ENCODE data around the gene FGD3.
"Not testable (repeated sequence)": the region's sequence is repeated elsewhere in the genome, so short reads cannot be mapped to it uniquely, and the experiment has no call there.

The FGD3 gene

GRCh38 chr9:92947268-92948037 is at the start of gene FGD3:
FGD3 (plus strand) TSS chr9:92947523; CDS start chr9:92976257, 28,734 bp downstream.
- no peak for DNase-seq (ENCODE audit: low read depth in 2 of 2)

GRCh38 chr9:92905137-92905536 is 42.2 kb upstream of the FGD3 start:
- DNase-seq (ENCODE audit: low read depth in 2 of 2): not testable (repeated sequence)

GRCh38 chr9:92911511-92912475 is 35.5 kb upstream of the FGD3 start:
- no peak for DNase-seq (ENCODE audit: low read depth in 2 of 2)

GRCh38 chr9:92917176-92917800 is 30.0 kb upstream of the FGD3 start:
- no peak for DNase-seq (ENCODE audit: low read depth in 2 of 2)

GRCh38 chr9:92920437-92920836 is 26.9 kb upstream of the FGD3 start:
- DNase-seq (ENCODE audit: low read depth in 2 of 2): no peak

GRCh38 chr9:92931606-92932005 is 15.7 kb upstream of the FGD3 start:
- no peak for DNase-seq (ENCODE audit: low read depth in 2 of 2)

- no peak for DNase-seq (ENCODE audit: low read depth in 2 of 2)
These were observed 13.0 kb upstream of the FGD3 start for GRCh38 chr9:92934321-92934720.

- DNase-seq (ENCODE audit: low read depth in 2 of 2): no peak
These were observed 9.3 kb upstream of the FGD3 start for GRCh38 chr9:92938025-92938424.

GRCh38 chr9:92941861-92942260 is 5.5 kb upstream of the FGD3 start:
- no peak for DNase-seq (ENCODE audit: low read depth in 2 of 2)

GRCh38 chr9:92942688-92943616 is 4.4 kb upstream of the FGD3 start:
- DNase-seq (ENCODE audit: low read depth in 2 of 2): no peak

- no peak for DNase-seq (ENCODE audit: low read depth in 2 of 2)
These were observed 2.4 kb upstream of the FGD3 start for GRCh38 chr9:92944921-92945320.

GRCh38 chr9:92945796-92946195 is 1.5 kb upstream of the FGD3 start:
- no peak for DNase-seq (ENCODE audit: low read depth in 2 of 2)

GRCh38 chr9:92948038-92948534 is 763 bp downstream of the FGD3 start:
- DNase-seq (ENCODE audit: low read depth in 2 of 2): no peak

GRCh38 chr9:92948632-92949031 is 1.3 kb downstream of the FGD3 start:
- no peak for DNase-seq (ENCODE audit: low read depth in 2 of 2)

- DNase-seq (ENCODE audit: low read depth in 2 of 2): no peak
These were observed 2.1 kb downstream of the FGD3 start for GRCh38 chr9:92949266-92949982.

- no peak for DNase-seq (ENCODE audit: low read depth in 2 of 2)
These were observed 3.1 kb downstream of the FGD3 start for GRCh38 chr9:92950359-92950955.

- DNase-seq (ENCODE audit: low read depth in 2 of 2): no peak
These were observed 5.7 kb downstream of the FGD3 start for GRCh38 chr9:92952906-92953610.

- peak; percentile 51 to 58 for DNase-seq (ENCODE audit: low read depth in 2 of 2)
These were observed 6.9 kb downstream of the FGD3 start for GRCh38 chr9:92954049-92954861.
